Stimulated activated naive CD8-positive, alpha-beta T cell treated with anti-CD3 and anti-CD28 coated beads, Interleukin-15, Interleukin-2, amounts not matched to agents 100 U/mL and 50 U/mL, for 24 hours (primary cell): Measurements from ENCODE around the gene RABIF.

Source experiments
- ATAC-seq: fragments of 150-1000 bp; cut with Tn5 transposase; one replicate; pipeline ENCODE4 v1.10.0; 2021
- DNase-seq: peaks from one replicate; pipeline ENCODE4 v3.0.0; 2021

The RABIF gene

GRCh38 chr1:202871367-202871766, 17.6 kb downstream of the RABIF start:
- DNase-seq (no peak), ATAC-seq (no peak)

- ATAC-seq = no peak
- no peak for DNase-seq
Observed at GRCh38 chr1:202862679-202863560, 26.0 kb downstream of the RABIF start.

- DNase-seq = peak; percentile 67
- peak; percentile 79 for ATAC-seq
Observed at GRCh38 chr1:202861420-202862132, 27.4 kb downstream of the RABIF start.

GRCh38 chr1:202860744-202861419, 28.1 kb downstream of the RABIF start:
- ATAC-seq (peak; percentile 65), DNase-seq (peak; percentile 51)

- DNase-seq (no peak), ATAC-seq (no peak)
Observed at GRCh38 chr1:202858789-202859414, 30.0 kb downstream of the RABIF start.

GRCh38 chr1:202858331-202858730, 30.6 kb downstream of the RABIF start:
- ATAC-seq (no peak), DNase-seq (no peak)

GRCh38 chr1:202857136-202857610, 31.8 kb downstream of the RABIF start:
- DNase-seq = no peak
- ATAC-seq = no peak

- DNase-seq = no peak
- no peak for ATAC-seq
Observed at GRCh38 chr1:202856014-202856413, 32.9 kb downstream of the RABIF start.

- DNase-seq (no peak), ATAC-seq (no peak)
Observed at GRCh38 chr1:202854787-202855186, 34.2 kb downstream of the RABIF start.

- peak; percentile 55 for DNase-seq
- ATAC-seq = peak; percentile 67
Observed at GRCh38 chr1:202852163-202852904, 36.6 kb downstream of the RABIF start.

GRCh38 chr1:202850593-202851362, 38.2 kb downstream of the RABIF start:
- ATAC-seq = no peak

GRCh38 chr1:202848191-202848542, 40.8 kb downstream of the RABIF start:
- DNase-seq (no peak), ATAC-seq (peak; percentile 30)

More at GRCh38 chr1:202850593-202851362, 38.2 kb downstream of the RABIF start:
- DNase-seq = no peak

- DNase-seq (no peak), ATAC-seq (no peak)
Observed at GRCh38 chr1:202844935-202845334, 44.0 kb downstream of the RABIF start.

GRCh38 chr1:202844259-202844658, 44.7 kb downstream of the RABIF start:
- DNase-seq (no peak), ATAC-seq (no peak)

- no peak for DNase-seq
- ATAC-seq = no peak
Observed at GRCh38 chr1:202843081-202843480, 45.9 kb downstream of the RABIF start.

- DNase-seq (no peak), ATAC-seq (no peak)
Observed at GRCh38 chr1:202837746-202838262, 51.1 kb downstream of the RABIF start.

- DNase-seq (no peak), ATAC-seq (no peak)
Observed at GRCh38 chr1:202836623-202837403, 52.1 kb downstream of the RABIF start.

GRCh38 chr1:202835548-202836072, 53.3 kb downstream of the RABIF start:
- DNase-seq = peak; percentile 23
- peak; percentile 61 for ATAC-seq
